Measurements from ENCODE around the gene ITPR2.

- no peak for TF ChIP-seq EZH2phosphoT487 (IDR thresholded peaks at IDR 0.05; ENCODE audit: insufficient read depth, low read depth)
- TF ChIP-seq EZH2 (IDR thresholded peaks at IDR 0.05; ENCODE audit: insufficient read depth, poor library complexity, severe bottlenecking), result no peak
These were observed 209.9 kb downstream of the ITPR2 start for GRCh38 chr12:26623136-26623535.
